Measurements from ENCODE around the gene PMM2.

Gene PMM2

GRCh38 chr16:8758022-8758421, 39.6 kb upstream of the PMM2 start:
- no peak overlapping the region for H3K4me3 ChIP-seq (ENCODE audit: low read depth, low read length)
- no peak for DNase-seq (ENCODE audit: low read depth)
- TF ChIP-seq, protein P1, sequence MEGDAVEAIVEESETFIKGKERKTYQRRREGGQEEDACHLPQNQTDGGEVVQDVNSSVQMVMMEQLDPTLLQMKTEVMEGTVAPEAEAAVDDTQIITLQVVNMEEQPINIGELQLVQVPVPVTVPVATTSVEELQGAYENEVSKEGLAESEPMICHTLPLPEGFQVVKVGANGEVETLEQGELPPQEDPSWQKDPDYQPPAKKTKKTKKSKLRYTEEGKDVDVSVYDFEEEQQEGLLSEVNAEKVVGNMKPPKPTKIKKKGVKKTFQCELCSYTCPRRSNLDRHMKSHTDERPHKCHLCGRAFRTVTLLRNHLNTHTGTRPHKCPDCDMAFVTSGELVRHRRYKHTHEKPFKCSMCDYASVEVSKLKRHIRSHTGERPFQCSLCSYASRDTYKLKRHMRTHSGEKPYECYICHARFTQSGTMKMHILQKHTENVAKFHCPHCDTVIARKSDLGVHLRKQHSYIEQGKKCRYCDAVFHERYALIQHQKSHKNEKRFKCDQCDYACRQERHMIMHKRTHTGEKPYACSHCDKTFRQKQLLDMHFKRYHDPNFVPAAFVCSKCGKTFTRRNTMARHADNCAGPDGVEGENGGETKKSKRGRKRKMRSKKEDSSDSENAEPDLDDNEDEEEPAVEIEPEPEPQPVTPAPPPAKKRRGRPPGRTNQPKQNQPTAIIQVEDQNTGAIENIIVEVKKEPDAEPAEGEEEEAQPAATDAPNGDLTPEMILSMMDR (IDR thresholded peaks at IDR 0.05; ENCODE audit: control insufficient read depth, extremely low read depth, insufficient read depth), result no peak

GRCh38 chr16:8760021-8760420, 37.6 kb upstream of the PMM2 start:
- no peak for DNase-seq (ENCODE audit: low read depth)
- no peak overlapping the region for H3K4me3 ChIP-seq (ENCODE audit: low read depth, low read length)
- TF ChIP-seq, protein P1 (IDR thresholded peaks at IDR 0.05; ENCODE audit: control insufficient read depth, extremely low read depth, insufficient read depth), result no peak

- no peak overlapping the region for H3K4me3 ChIP-seq (ENCODE audit: low read depth, low read length)
- TF ChIP-seq, protein P1 (IDR thresholded peaks at IDR 0.05; ENCODE audit: control insufficient read depth, extremely low read depth, insufficient read depth), result no peak
- no peak for DNase-seq (ENCODE audit: low read depth)
Measured at GRCh38 chr16:8761078-8761477, 36.6 kb upstream of the PMM2 start.

DNA sequence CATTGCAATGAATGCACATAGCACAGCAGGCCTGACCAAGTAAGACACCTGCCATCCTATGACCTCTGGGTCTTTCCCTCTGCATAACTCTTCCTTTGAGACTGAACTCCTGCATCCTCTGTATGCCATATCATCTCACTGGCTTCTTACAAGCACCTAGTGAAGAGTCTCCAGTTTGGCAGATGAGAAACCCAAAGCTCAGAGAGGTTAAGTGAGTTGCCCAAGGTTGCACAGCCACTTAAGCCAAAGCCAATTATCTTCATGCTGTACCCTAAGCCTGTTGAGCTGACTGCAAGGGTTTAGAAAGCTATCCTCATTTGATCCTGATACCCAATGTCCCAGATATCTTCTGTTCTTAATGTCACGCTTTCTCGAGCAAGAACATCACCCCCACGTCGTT, 35.4 kb upstream of the PMM2 start:
- DNase-seq (ENCODE audit: low read depth), result no peak
- no peak overlapping the region for H3K4me3 ChIP-seq (ENCODE audit: low read depth, low read length)
- TF ChIP-seq, protein P1 (IDR thresholded peaks at IDR 0.05; ENCODE audit: control insufficient read depth, extremely low read depth, insufficient read depth), result no peak

GRCh38 chr16:8763083-8763482, 34.6 kb upstream of the PMM2 start:
- no peak for DNase-seq (ENCODE audit: low read depth)
- H3K4me3 ChIP-seq (ENCODE audit: low read depth, low read length), result no peak overlapping the region
- TF ChIP-seq, protein P1 (IDR thresholded peaks at IDR 0.05; ENCODE audit: control insufficient read depth, extremely low read depth, insufficient read depth), result no peak

DNA sequence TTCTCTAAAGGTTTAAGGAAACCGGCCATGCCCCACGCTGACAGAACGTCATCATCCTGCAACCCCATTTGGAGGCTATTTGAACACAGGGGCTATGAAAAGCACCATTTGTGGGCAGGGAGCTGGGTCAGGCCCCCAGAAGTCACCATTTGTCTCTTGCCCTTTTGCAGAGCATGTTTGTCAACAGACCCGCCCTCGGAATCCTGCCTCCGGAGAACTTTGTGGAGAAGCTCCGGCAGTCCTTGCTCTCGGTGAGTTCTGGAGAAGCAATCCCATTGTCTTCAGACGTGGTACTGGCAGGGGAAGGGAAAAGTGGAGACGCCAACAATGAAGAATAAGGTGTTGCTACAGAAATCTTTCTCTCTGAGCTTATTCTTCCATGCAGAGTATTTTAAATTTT, 33.7 kb upstream of the PMM2 start:
- no peak for DNase-seq (ENCODE audit: low read depth)
- H3K4me3 ChIP-seq (ENCODE audit: low read depth, low read length), result no peak overlapping the region
- TF ChIP-seq, protein P1 (IDR thresholded peaks at IDR 0.05; ENCODE audit: control insufficient read depth, extremely low read depth, insufficient read depth), result no peak

DNA sequence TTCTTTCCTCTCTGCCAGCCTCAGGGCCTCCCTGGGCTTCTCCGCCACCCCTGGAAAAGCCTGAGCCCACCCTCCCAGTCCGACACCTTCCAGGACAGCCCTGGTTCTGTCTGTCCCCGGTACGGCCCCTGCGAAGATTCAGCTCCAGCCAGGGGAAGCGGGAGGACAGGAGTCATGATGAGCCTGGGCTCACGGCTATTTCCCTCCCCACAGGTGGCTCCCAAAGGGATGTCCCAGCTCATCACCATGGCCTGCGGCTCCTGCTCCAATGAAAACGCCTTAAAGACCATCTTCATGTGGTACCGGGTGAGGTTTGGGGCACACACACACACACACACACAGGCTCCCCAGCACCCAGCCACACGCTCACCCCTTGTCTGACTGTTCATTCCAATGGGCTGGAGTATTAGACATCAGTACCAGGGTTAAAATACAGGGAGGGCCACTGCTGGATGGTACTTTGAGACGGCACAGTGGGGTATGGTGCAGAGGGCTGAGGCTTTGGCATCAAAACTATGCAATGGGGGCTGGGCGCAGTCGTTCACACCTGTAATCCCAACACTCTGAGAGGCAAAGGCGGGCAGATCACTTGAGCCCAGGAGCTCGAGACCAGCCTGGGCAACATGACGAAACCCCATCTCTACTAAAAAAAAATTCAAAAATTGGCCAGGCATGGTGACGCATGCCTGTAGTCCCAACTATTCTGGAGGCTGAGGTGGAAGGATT, 33.0 kb upstream of the PMM2 start:
- DNase-seq (ENCODE audit: low read depth), result no peak
- TF ChIP-seq, protein P1 (IDR thresholded peaks at IDR 0.05; ENCODE audit: control insufficient read depth, extremely low read depth, insufficient read depth), result no peak

More for the DNA sequence above, 33.0 kb upstream of the PMM2 start:
- no peak overlapping the region for H3K4me3 ChIP-seq (ENCODE audit: low read depth, low read length)

Measured in LNCaP clone FGC (cell line).